Right kidney (tissue), 1 donor: ENCODE data around the gene NEURL3.
A peak's percentile ranks its signal among the peaks of the same experiment; 100 is the strongest.
"Not testable (repeated sequence)": the region's sequence is repeated elsewhere in the genome, so short reads cannot be mapped to it uniquely, and the experiment has no call there.

Experiments used
- DNase-seq: peaks from one replicate; pipeline ENCODE4 v3.0.0-alpha.2; 2016

NEURL3 gene

GRCh38 chr2:96485751-96486651 lies 19.2 kb downstream of the NEURL3 start:
- DNase-seq: peak; percentile 78

GRCh38 chr2:96485350-96485749 lies 19.8 kb downstream of the NEURL3 start:
- no peak for DNase-seq

- DNase-seq: no peak
Observed at GRCh38 chr2:96484091-96484490, 21.1 kb downstream of the NEURL3 start.

- no peak for DNase-seq
Observed at GRCh38 chr2:96477458-96477857, 27.7 kb downstream of the NEURL3 start.

- no peak for DNase-seq
Observed at GRCh38 chr2:96471772-96472171, 33.4 kb downstream of the NEURL3 start.

- peak; percentile 54 for DNase-seq
Observed at GRCh38 chr2:96470636-96471035, 34.5 kb downstream of the NEURL3 start.

- no peak for DNase-seq
Observed at GRCh38 chr2:96470109-96470508, 35.0 kb downstream of the NEURL3 start.

GRCh38 chr2:96468904-96469303 lies 36.3 kb downstream of the NEURL3 start:
- DNase-seq: no peak

- no peak for DNase-seq
Observed at GRCh38 chr2:96464651-96465050, 40.5 kb downstream of the NEURL3 start.

- no peak for DNase-seq
Observed at GRCh38 chr2:96464061-96464460, 41.1 kb downstream of the NEURL3 start.

GRCh38 chr2:96463119-96463518 lies 42.0 kb downstream of the NEURL3 start:
- DNase-seq: no peak

GRCh38 chr2:96461616-96462015 lies 43.5 kb downstream of the NEURL3 start:
- not testable (repeated sequence) for DNase-seq

- no peak for DNase-seq
Observed at GRCh38 chr2:96452053-96452452, 53.1 kb downstream of the NEURL3 start.

- no peak for DNase-seq
Observed at GRCh38 chr2:96449637-96450036, 55.5 kb downstream of the NEURL3 start.

- DNase-seq: no peak
Observed at GRCh38 chr2:96449174-96449573, 56.0 kb downstream of the NEURL3 start.

GRCh38 chr2:96447726-96448125 lies 57.4 kb downstream of the NEURL3 start:
- DNase-seq: no peak
